GM12873 (cell line): ENCODE measurements around the gene RNF167.

Experiments
- CTCF ChIP-seq: IDR thresholded peaks from 2 replicates; pipeline ENCODE4 v1.5.1; 2012; ENCODE audit warnings: low read depth, mild to moderate bottlenecking, moderate library complexity, low read length, control low read depth; ENCODE audit not compliant: insufficient read depth; ENCODE audit errors: missing control alignments

The RNF167 gene

GRCh38 chr17:4938069-4938491 lies 2.0 kb upstream of the RNF167 start:
- no peak for TF ChIP-seq CTCF

- no peak for TF ChIP-seq CTCF
These were observed 1.2 kb upstream of the RNF167 start for GRCh38 chr17:4938688-4939545.

- TF ChIP-seq CTCF, result no peak
These were observed 597 bp upstream of the RNF167 start for GRCh38 chr17:4939546-4939795.

GRCh38 chr17:4940555-4941318 lies 669 bp downstream of the RNF167 start:
- TF ChIP-seq CTCF, result no peak

GRCh38 chr17:4941319-4941610 lies 1.2 kb downstream of the RNF167 start:
- TF ChIP-seq CTCF, result no peak

- TF ChIP-seq CTCF, result no peak
These were observed 2.9 kb downstream of the RNF167 start for GRCh38 chr17:4942760-4943508.

- no peak for TF ChIP-seq CTCF
These were observed 4.1 kb downstream of the RNF167 start for GRCh38 chr17:4944163-4944553.
